ENCODE measurements around the gene DCHS1.

DCHS1 gene

GRCh38 chr11:6618117-6619003 is 37.2 kb downstream of the DCHS1 start:
- Histone ChIP-seq H3K27ac (peak overlapping the region; percentile 84 to 96), H3K36me3 (peaks cover 8 to 37% (median 22%) of the 10 kb centered on the region in 3 donors), H3K4me1 (peaks cover 0 to 30% (median 17%) of the 10 kb centered on the region in 4 donors), H3K9me3 (no peaks in the 10 kb centered on the region), H3K4me3 (peak overlapping the region; percentile 60 to 86), H3K27me3 (no peaks in the 10 kb centered on the region)
- peak in 1 of 2 experiments; percentile 9 for TF ChIP-seq CTCF (IDR thresholded peaks at IDR 0.05)
- peak; percentile 55 to 73 for DNase-seq
- intact Hi-C loops (cut with DNase I; ENCODE audit: low total_unique reads), result no loop called here

- peak overlapping the region; percentile 40 to 96 for H3K27ac ChIP-seq
- peak overlapping the region in 1 of 2 donors; percentile 86 for H3K4me3 ChIP-seq
- no peaks in the 10 kb centered on the region for H3K9me3 ChIP-seq
- no peaks in the 10 kb centered on the region for H3K27me3 ChIP-seq
- H3K36me3 ChIP-seq, result peaks cover 8 to 28% (median 15%) of the 10 kb centered on the region in 3 donors
- DNase-seq, result peak in 1 of 2 donors; percentile 50
- intact Hi-C loops (cut with DNase I; ENCODE audit: low total_unique reads), result no loop called here
- H3K4me1 ChIP-seq, result peaks cover 0 to 37% (median 22%) of the 10 kb centered on the region in 4 donors
- no peak for TF ChIP-seq CTCF (IDR thresholded peaks at IDR 0.05)
Measured at GRCh38 chr11:6617315-6617781, 38.3 kb downstream of the DCHS1 start.

- Histone ChIP-seq H3K27me3 (no peaks in the 10 kb centered on the region), H3K4me3 (no peak overlapping the region), H3K36me3 (peaks cover 8 to 28% (median 15%) of the 10 kb centered on the region in 3 donors), H3K9me3 (no peaks in the 10 kb centered on the region), H3K27ac (peak overlapping the region in 1 of 2 donors; percentile 96), H3K4me1 (peaks cover 0 to 37% (median 22%) of the 10 kb centered on the region in 4 donors)
- intact Hi-C loops (cut with DNase I; ENCODE audit: low total_unique reads), result no loop called here
- DNase-seq, result peak in 1 of 2 donors; percentile 63
- no peak for TF ChIP-seq CTCF (IDR thresholded peaks at IDR 0.05)
Measured at GRCh38 chr11:6616596-6617250, 38.9 kb downstream of the DCHS1 start.

- no peak for DNase-seq
- no peaks in the 10 kb centered on the region for H3K9me3 ChIP-seq
- no peak overlapping the region for H3K4me3 ChIP-seq
- TF ChIP-seq CTCF (IDR thresholded peaks at IDR 0.05), result no peak
- H3K27ac ChIP-seq, result peak overlapping the region; percentile 3 to 34
- peaks cover 12 to 35% (median 17%) of the 10 kb centered on the region in 3 donors for H3K36me3 ChIP-seq
- H3K27me3 ChIP-seq, result no peaks in the 10 kb centered on the region
- intact Hi-C loops (cut with DNase I; ENCODE audit: low total_unique reads), result no loop called here
- peaks cover 0 to 42% (median 25%) of the 10 kb centered on the region in 4 donors for H3K4me1 ChIP-seq
Measured at GRCh38 chr11:6615882-6616585, 39.6 kb downstream of the DCHS1 start.

- intact Hi-C loops (cut with DNase I; ENCODE audit: low total_unique reads), result no loop called here
- DNase-seq, result no peak
- no peak for TF ChIP-seq CTCF (IDR thresholded peaks at IDR 0.05)
- Histone ChIP-seq H3K4me1 (peaks cover 0 to 52% (median 34%) of the 10 kb centered on the region in 4 donors), H3K36me3 (peaks cover 22 to 45% (median 27%) of the 10 kb centered on the region in 3 donors), H3K27ac (peak overlapping the region; percentile 3 to 34), H3K4me3 (no peak overlapping the region), H3K9me3 (no peaks in the 10 kb centered on the region), H3K27me3 (no peaks in the 10 kb centered on the region)
Measured at GRCh38 chr11:6615046-6615445, 40.6 kb downstream of the DCHS1 start.

Data from tibial artery (tissue), 4 donors.